Neural cell (in vitro differentiated cells): ENCODE data around the gene PTMS.
"Not testable (repeated sequence)": the region's sequence is repeated elsewhere in the genome, so short reads cannot be mapped to it uniquely, and the experiment has no call there.

Experiments
- EP300 ChIP-seq: fragments of 450-650 bp; conservative IDR thresholded peaks from 2 replicates; pipeline ENCODE4 v1.6.1; 2014; ENCODE audit warnings: antibody characterized with exemption, mild to moderate bottlenecking, moderate library complexity; ENCODE audit not compliant: poor library complexity, severe bottlenecking
- EZH2 ChIP-seq: fragments of 200-600, 300-800 bp; shearing (Covaris generic), sonication (generic); IDR thresholded peaks from 2 replicates; pipeline ENCODE4 v1.6.1; 2014; ENCODE audit warnings: antibody characterized with exemption, low read length, borderline replicate concordance, mild to moderate bottlenecking; ENCODE audit not compliant: insufficient read depth, poor library complexity, severe bottlenecking
- MXI1 ChIP-seq: fragments of 450-650 bp; conservative IDR thresholded peaks from 2 replicates; pipeline ENCODE4 v1.6.1; 2014; ENCODE audit warnings: antibody characterized with exemption, mild to moderate bottlenecking; ENCODE audit not compliant: poor library complexity, severe bottlenecking
- POLR2AphosphoS5 ChIP-seq: IDR thresholded peaks from 2 replicates; pipeline ENCODE4 v1.6.1; 2012
- RAD21 ChIP-seq: fragments of 450-650 bp; conservative IDR thresholded peaks from 2 replicates; pipeline ENCODE4 v1.6.1; 2014; ENCODE audit warnings: antibody characterized with exemption, mild to moderate bottlenecking, moderate library complexity
- REST ChIP-seq: IDR thresholded peaks from 2 replicates; pipeline ENCODE4 v1.6.1; 2012; ENCODE audit warnings: borderline replicate concordance
- SMC3 ChIP-seq: fragments of 450-650 bp; conservative IDR thresholded peaks from 2 replicates; pipeline ENCODE4 v1.6.1; 2014; ENCODE audit warnings: antibody characterized with exemption, mild to moderate bottlenecking, moderate library complexity; ENCODE audit not compliant: poor library complexity
- TAF1 ChIP-seq: IDR thresholded peaks from 2 replicates; pipeline ENCODE4 v1.6.1; 2012; ENCODE audit warnings: low read depth
- TF ChIP-seq, protein P1 (sequence below): fragments of 450-650 bp; IDR thresholded peaks from 2 replicates; pipeline ENCODE4 v1.5.1; 2014; ENCODE audit warnings: antibody characterized with exemption, mild to moderate bottlenecking, moderate library complexity; ENCODE audit not compliant: poor library complexity, severe bottlenecking

- not testable (repeated sequence) for TF ChIP-seq POLR2AphosphoS5, TAF1, EZH2, EP300, REST, SMC3, RAD21, MXI1
- TF ChIP-seq, protein P1, sequence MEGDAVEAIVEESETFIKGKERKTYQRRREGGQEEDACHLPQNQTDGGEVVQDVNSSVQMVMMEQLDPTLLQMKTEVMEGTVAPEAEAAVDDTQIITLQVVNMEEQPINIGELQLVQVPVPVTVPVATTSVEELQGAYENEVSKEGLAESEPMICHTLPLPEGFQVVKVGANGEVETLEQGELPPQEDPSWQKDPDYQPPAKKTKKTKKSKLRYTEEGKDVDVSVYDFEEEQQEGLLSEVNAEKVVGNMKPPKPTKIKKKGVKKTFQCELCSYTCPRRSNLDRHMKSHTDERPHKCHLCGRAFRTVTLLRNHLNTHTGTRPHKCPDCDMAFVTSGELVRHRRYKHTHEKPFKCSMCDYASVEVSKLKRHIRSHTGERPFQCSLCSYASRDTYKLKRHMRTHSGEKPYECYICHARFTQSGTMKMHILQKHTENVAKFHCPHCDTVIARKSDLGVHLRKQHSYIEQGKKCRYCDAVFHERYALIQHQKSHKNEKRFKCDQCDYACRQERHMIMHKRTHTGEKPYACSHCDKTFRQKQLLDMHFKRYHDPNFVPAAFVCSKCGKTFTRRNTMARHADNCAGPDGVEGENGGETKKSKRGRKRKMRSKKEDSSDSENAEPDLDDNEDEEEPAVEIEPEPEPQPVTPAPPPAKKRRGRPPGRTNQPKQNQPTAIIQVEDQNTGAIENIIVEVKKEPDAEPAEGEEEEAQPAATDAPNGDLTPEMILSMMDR, result not testable (repeated sequence)
Observed at GRCh38 chr12:6742080-6742479, 24.1 kb upstream of the PTMS start.
